ENCODE data around the gene PRUNE1. TPM values are rescaled to one million over a fixed set of nuclear protein-coding genes. Genes with fewer than 3 reads are reported as not detected.

Gene PRUNE1
- total RNA-seq, 1 experiment from 2014 or later, result 19.3 TPM

DNA sequence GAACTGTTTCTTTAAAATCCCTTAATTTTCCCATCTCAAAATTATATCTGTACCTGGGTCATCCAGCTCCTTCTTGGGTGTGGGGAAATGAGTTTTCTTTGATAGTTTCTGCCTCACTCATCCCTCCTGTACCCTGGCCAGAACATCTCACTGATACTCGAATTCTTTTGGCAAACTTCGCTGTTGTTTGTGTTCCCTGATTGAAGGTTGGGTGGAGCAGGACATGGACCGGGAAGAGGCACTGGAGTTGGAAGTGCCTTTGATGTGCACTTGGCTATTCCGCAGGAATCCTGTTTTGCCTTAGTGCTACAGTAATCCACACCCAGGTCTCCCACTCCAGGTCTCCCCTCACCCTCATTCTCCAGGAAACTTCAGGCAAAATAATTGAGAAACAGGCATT is 12.8 kb upstream of the PRUNE1 start:
- CTCF ChIA-PET, result interaction anchor here (0.6 to 3.3 kb wide), 4 partner anchors 10 to 773 kb away, joined by 3 to 26 read pairs (median 5); partner anchors contain the start of gene MINDY1
- DNase-seq (ENCODE audit: low spot score), result no peak
- intact Hi-C loops (cut with micrococcal nuclease; ENCODE audit: unreplicated experiment), result loop anchor here (5.0 to 10.0 kb wide), 2 partner anchors 521 to 738 kb away; partner anchors contain the start of gene CA14
- TF ChIP-seq EZH2 (IDR thresholded peaks at IDR 0.05; ENCODE audit: borderline replicate concordance, low read depth, low read length, poor library complexity, severe bottlenecking) (no peak), CTCF (conservative IDR thresholded peaks at IDR 0.05; ENCODE audit: low read depth, low read length) (no peak)
- H3K9me3 ChIP-seq (ENCODE audit: low read depth, low read length, poor library complexity, severe bottlenecking), result no peaks in the 10 kb centered on the region
- H3K36me3 ChIP-seq (ENCODE audit: insufficient read depth, low read length, poor library complexity, severe bottlenecking), result peaks cover 2% of the 10 kb centered on the region
- POLR2A ChIA-PET (ENCODE audit: low non-redundant PET), result interaction anchor here (1.2 kb wide), 1 partner anchor 11 kb away, joined by 3 read pairs; the partner anchor contains the start of gene MINDY1
- H3K27ac ChIP-seq (ENCODE audit: low read depth, low read length, poor library complexity, severe bottlenecking), result no peak overlapping the region
- no peaks in the 10 kb centered on the region for H3K4me1 ChIP-seq (ENCODE audit: insufficient read depth, low read length, poor library complexity, severe bottlenecking)
- no peaks in the 10 kb centered on the region for H3K27me3 ChIP-seq (replicated peaks; ENCODE audit: insufficient read depth, low read depth, low read length, poor library complexity)
- no TSS peak for BruUV-seq (replicated peaks)
- H3K4me3 ChIP-seq (ENCODE audit: low read depth, low read length, poor library complexity, severe bottlenecking), result no peak overlapping the region

DNA sequence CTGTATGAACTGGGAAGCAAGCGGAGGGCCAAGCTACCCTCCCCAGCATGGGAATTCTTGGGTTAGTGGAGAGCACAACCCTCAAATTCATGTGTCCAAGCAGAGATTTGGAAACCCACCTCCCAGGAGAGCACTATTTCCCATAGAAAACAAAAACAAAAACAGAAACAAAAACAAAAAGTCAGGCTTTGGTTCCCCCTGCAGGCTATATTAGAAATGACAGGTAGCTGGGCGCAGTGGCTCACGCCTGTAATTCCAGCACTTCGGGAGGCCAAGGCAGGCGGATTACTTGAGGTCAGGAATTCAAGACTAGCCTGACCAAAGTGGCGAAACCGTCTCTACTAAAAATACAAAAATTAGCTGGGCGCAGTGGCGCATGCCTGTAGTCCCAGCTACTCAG is 12.4 kb upstream of the PRUNE1 start:
- H3K27me3 ChIP-seq (replicated peaks; ENCODE audit: insufficient read depth, low read depth, low read length, poor library complexity), result no peaks in the 10 kb centered on the region
- no peak overlapping the region for H3K4me3 ChIP-seq (ENCODE audit: low read depth, low read length, poor library complexity, severe bottlenecking)
- H3K4me1 ChIP-seq (ENCODE audit: insufficient read depth, low read length, poor library complexity, severe bottlenecking), result no peaks in the 10 kb centered on the region
- CTCF ChIA-PET, result interaction anchor here (0.6 to 3.3 kb wide), 6 partner anchors 10 to 773 kb away, joined by 3 to 26 read pairs (median 4); partner anchors contain the start of genes ANXA9 and MINDY1
- peaks cover 2% of the 10 kb centered on the region for H3K36me3 ChIP-seq (ENCODE audit: insufficient read depth, low read length, poor library complexity, severe bottlenecking)
- POLR2A ChIA-PET (ENCODE audit: low non-redundant PET), result interaction anchor here (1.2 kb wide), 1 partner anchor 11 kb away, joined by 3 read pairs; the partner anchor contains the start of gene MINDY1
- BruUV-seq (replicated peaks), result no TSS peak
- no peak for TF ChIP-seq EZH2 (IDR thresholded peaks at IDR 0.05; ENCODE audit: borderline replicate concordance, low read depth, low read length, poor library complexity, severe bottlenecking)
- peak; percentile 75 for TF ChIP-seq CTCF (conservative IDR thresholded peaks at IDR 0.05; ENCODE audit: low read depth, low read length)
- intact Hi-C loops (cut with micrococcal nuclease; ENCODE audit: unreplicated experiment), result loop anchor here (5.0 to 10.0 kb wide), 2 partner anchors 521 to 739 kb away; partner anchors contain the start of gene CA14
- no peak overlapping the region for H3K27ac ChIP-seq (ENCODE audit: low read depth, low read length, poor library complexity, severe bottlenecking)
- H3K9me3 ChIP-seq (ENCODE audit: low read depth, low read length, poor library complexity, severe bottlenecking), result no peaks in the 10 kb centered on the region
- peak; percentile 31 for DNase-seq (ENCODE audit: low spot score)

DNA sequence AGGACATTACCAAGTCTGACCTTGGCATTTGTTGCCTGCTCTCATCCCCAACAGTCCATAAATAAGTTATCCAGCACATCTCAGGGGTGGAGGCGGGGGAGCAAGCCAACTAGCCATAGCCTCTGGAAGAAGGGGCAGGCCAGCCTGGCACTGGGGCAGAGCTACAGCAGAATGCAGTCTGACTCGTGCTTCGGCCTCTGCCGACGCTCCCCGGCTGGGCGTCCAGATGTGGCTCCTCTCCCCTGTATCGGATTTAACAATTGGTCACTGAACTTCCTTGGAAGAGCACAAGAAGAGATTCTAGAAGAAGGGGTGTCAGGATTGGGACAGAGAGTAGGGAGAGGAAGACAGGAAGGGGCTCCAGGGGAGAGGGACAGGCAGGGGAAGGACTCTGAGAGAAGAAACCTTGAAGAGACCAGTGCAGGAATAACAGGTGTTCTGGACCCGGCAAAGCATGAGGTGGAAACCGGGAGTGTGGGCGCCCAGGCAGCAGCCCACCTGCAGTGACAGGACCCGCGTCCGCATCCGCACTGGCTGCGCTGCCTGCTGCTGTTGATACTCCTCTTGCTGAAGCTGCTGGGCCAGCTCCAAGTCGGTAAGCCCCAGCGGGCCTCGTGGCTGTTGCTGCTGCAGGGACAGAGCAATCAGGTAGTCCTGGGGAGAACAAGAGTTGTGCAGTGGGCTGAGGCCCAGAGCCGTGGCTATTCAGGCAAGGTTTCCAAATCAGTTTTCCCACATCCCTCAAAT is 10.9 kb upstream of the PRUNE1 start:
- Histone ChIP-seq H3K4me3 (ENCODE audit: low read depth, low read length, poor library complexity, severe bottlenecking) (no peak overlapping the region), H3K9me3 (ENCODE audit: low read depth, low read length, poor library complexity, severe bottlenecking) (no peaks in the 10 kb centered on the region), H3K27me3 (replicated peaks; ENCODE audit: insufficient read depth, low read depth, low read length, poor library complexity) (no peaks in the 10 kb centered on the region), H3K27ac (ENCODE audit: low read depth, low read length, poor library complexity, severe bottlenecking) (no peak overlapping the region), H3K36me3 (ENCODE audit: insufficient read depth, low read length, poor library complexity, severe bottlenecking) (peaks cover 2% of the 10 kb centered on the region), H3K4me1 (ENCODE audit: insufficient read depth, low read length, poor library complexity, severe bottlenecking) (no peaks in the 10 kb centered on the region)
- no TSS peak for BruUV-seq (replicated peaks)
- TF ChIP-seq CTCF (conservative IDR thresholded peaks at IDR 0.05; ENCODE audit: low read depth, low read length) (no peak), EZH2 (IDR thresholded peaks at IDR 0.05; ENCODE audit: borderline replicate concordance, low read depth, low read length, poor library complexity, severe bottlenecking) (no peak)
- DNase-seq (ENCODE audit: low spot score), result no peak
- intact Hi-C loops (cut with micrococcal nuclease; ENCODE audit: unreplicated experiment), result loop anchor here (5.0 to 10.0 kb wide), 2 partner anchors 522 to 740 kb away; partner anchors contain the start of gene CA14
- CTCF ChIA-PET, result interaction anchor here (3.3 kb wide), 1 partner anchor 9 kb away, joined by 26 read pairs; the partner anchor contains the start of gene MINDY1
- POLR2A ChIA-PET (ENCODE audit: low non-redundant PET), result no interaction called here
